Neural cell (in vitro differentiated cells): Measurements from ENCODE around the gene LFNG. TPM values are rescaled to one million over a fixed set of nuclear protein-coding genes. Genes with fewer than 3 reads are reported as not detected.

Experiments
- H2AFZ ChIP-seq: fragments of 200-600, 300-800 bp; sonication (generic), shearing (Covaris generic); 2 replicates; pipeline ENCODE4 v1.6.0; 2014; ENCODE audit warnings: low read depth, mild to moderate bottlenecking, antibody characterized with exemption, low read length, moderate library complexity
- H3F3A ChIP-seq: fragments of 200-600 bp; shearing (Covaris generic); 2 replicates; pipeline ENCODE4 v1.6.1; 2016; ENCODE audit warnings: mild to moderate bottlenecking, moderate library complexity, mixed read lengths, antibody characterized with exemption, low read length; ENCODE audit not compliant: insufficient read depth, poor library complexity, severe bottlenecking
- H3K27ac ChIP-seq: fragments of 200-600, 300-800 bp; sonication (generic), shearing (Covaris generic); 2 replicates; pipeline ENCODE4 v1.5.1; 2014; ENCODE audit warnings: mild to moderate bottlenecking, low read length, moderate library complexity
- H3K27me3 ChIP-seq: fragments of 300-800, 200-600 bp; sonication (generic), shearing (Covaris generic); 2 replicates; pipeline ENCODE4 v1.6.0; 2014; ENCODE audit warnings: mild to moderate bottlenecking, low read depth, low read length, moderate library complexity; ENCODE audit not compliant: insufficient read depth
- H3K36me3 ChIP-seq: fragments of 300-800, 200-600 bp; sonication (generic), shearing (Covaris generic); 2 replicates; pipeline ENCODE4 v1.5.1; 2014; ENCODE audit warnings: mild to moderate bottlenecking, antibody characterized with exemption, low read length, moderate library complexity; ENCODE audit not compliant: insufficient read depth
- H3K4me2 ChIP-seq: fragments of 300-800, 200-600 bp; sonication (generic), shearing (Covaris generic); 2 replicates; pipeline ENCODE4 v1.6.0; 2014; ENCODE audit warnings: mild to moderate bottlenecking, low read length
- H3K4me3 ChIP-seq: fragments of 300-800, 200-600 bp; sonication (generic), shearing (Covaris generic); 2 replicates; pipeline ENCODE4 v1.5.1; 2014; ENCODE audit warnings: mild to moderate bottlenecking, low read length, moderate library complexity
- H3K79me2 ChIP-seq: fragments of 200-600 bp; shearing (Covaris generic); replicated peaks from 2 replicates; pipeline ENCODE4 v1.6.0; 2014; ENCODE audit warnings: mild to moderate bottlenecking, low read length, moderate library complexity; ENCODE audit not compliant: insufficient read depth
- H3K9ac ChIP-seq: fragments of 300-800, 200-600 bp; sonication (generic), shearing (Covaris generic); 2 replicates; pipeline ENCODE4 v1.6.1; 2016; ENCODE audit warnings: mild to moderate bottlenecking, low read length, mixed read lengths
- H3K9me2 ChIP-seq: fragments of 200-600 bp; shearing (Covaris generic); 2 replicates; pipeline ENCODE4 v1.6.1; 2016; ENCODE audit warnings: mild to moderate bottlenecking, low read length, mixed read lengths; ENCODE audit not compliant: insufficient read depth
- H3K9me3 ChIP-seq: fragments of 200-600, 300-800 bp; sonication (generic), shearing (Covaris generic); 2 replicates; pipeline ENCODE4 v1.6.1; 2016; ENCODE audit warnings: mild to moderate bottlenecking, mixed run types, low read length, moderate library complexity, mixed read lengths
- H4K20me1 ChIP-seq: fragments of 200-600 bp; shearing (Covaris generic); 2 replicates; pipeline ENCODE4 v1.6.1; 2016; ENCODE audit warnings: mild to moderate bottlenecking, mixed run types; ENCODE audit not compliant: insufficient read depth
- EP300 ChIP-seq: fragments of 450-650 bp; conservative IDR thresholded peaks from 2 replicates; pipeline ENCODE4 v1.6.1; 2014; ENCODE audit warnings: antibody characterized with exemption, mild to moderate bottlenecking, moderate library complexity; ENCODE audit not compliant: poor library complexity, severe bottlenecking
- EZH2 ChIP-seq: fragments of 200-600, 300-800 bp; shearing (Covaris generic), sonication (generic); IDR thresholded peaks from 2 replicates; pipeline ENCODE4 v1.6.1; 2014; ENCODE audit warnings: antibody characterized with exemption, low read length, borderline replicate concordance, mild to moderate bottlenecking; ENCODE audit not compliant: insufficient read depth, poor library complexity, severe bottlenecking
- MXI1 ChIP-seq: fragments of 450-650 bp; conservative IDR thresholded peaks from 2 replicates; pipeline ENCODE4 v1.6.1; 2014; ENCODE audit warnings: antibody characterized with exemption, mild to moderate bottlenecking; ENCODE audit not compliant: poor library complexity, severe bottlenecking
- POLR2AphosphoS5 ChIP-seq: IDR thresholded peaks from 2 replicates; pipeline ENCODE4 v1.6.1; 2012
- RAD21 ChIP-seq: fragments of 450-650 bp; conservative IDR thresholded peaks from 2 replicates; pipeline ENCODE4 v1.6.1; 2014; ENCODE audit warnings: antibody characterized with exemption, mild to moderate bottlenecking, moderate library complexity
- SMC3 ChIP-seq: fragments of 450-650 bp; conservative IDR thresholded peaks from 2 replicates; pipeline ENCODE4 v1.6.1; 2014; ENCODE audit warnings: antibody characterized with exemption, mild to moderate bottlenecking, moderate library complexity; ENCODE audit not compliant: poor library complexity
- TAF1 ChIP-seq: IDR thresholded peaks from 2 replicates; pipeline ENCODE4 v1.6.1; 2012; ENCODE audit warnings: low read depth
- polyA plus RNA-seq: library from polyadenylated mRNA; depleted of rRNA; stranded (reverse); fragments of >200 nt; gene quantifications from 2 replicates; pipeline ENCODE4 v1.2.3, GENCODE V29; 2014
- TF ChIP-seq, protein P1 (sequence below): fragments of 450-650 bp; IDR thresholded peaks from 2 replicates; pipeline ENCODE4 v1.5.1; 2014; ENCODE audit warnings: antibody characterized with exemption, mild to moderate bottlenecking, moderate library complexity; ENCODE audit not compliant: poor library complexity, severe bottlenecking
- TF ChIP-seq, protein P2 (sequence below): IDR thresholded peaks from 2 replicates; pipeline ENCODE4 v1.6.1; 2012; ENCODE audit warnings: borderline replicate concordance

The LFNG gene
- polyA plus RNA-seq, 1 donor from 2014 or later, result 0.30 TPM

DNA sequence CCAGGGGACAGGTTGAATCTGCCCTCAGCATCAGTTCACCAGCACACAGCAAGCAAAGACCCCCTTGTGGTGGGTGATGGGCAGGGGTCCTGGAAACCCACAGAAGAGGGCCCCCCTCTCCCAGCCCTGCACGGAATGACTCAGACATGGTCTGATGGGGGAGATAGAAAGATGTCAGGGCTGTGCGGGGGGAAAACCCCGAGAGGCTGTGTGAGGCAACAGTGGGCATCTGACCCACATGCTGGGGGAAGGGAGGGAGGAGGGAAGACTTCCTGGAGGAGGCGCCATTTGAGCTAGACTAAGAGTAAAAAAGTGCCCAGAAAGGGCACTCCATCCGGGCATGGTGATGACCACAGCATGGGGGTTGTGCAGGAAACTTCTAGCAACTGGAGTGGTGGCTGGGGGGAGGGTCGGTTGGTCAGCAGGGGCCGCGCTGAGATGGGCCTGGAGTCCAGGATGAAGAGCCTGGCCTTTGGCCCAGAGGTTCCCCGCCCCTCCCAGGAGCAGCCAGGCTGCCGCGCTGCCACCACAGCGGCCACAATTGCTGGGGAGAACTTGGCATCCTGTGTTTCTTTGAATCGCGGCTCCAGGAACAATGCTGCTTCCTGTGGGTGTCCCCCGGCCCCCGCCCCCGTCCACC lies 2.5 kb downstream of the LFNG start:
- H3K36me3 ChIP-seq, result no peaks in the 10 kb centered on the region
- TF ChIP-seq, protein P1, sequence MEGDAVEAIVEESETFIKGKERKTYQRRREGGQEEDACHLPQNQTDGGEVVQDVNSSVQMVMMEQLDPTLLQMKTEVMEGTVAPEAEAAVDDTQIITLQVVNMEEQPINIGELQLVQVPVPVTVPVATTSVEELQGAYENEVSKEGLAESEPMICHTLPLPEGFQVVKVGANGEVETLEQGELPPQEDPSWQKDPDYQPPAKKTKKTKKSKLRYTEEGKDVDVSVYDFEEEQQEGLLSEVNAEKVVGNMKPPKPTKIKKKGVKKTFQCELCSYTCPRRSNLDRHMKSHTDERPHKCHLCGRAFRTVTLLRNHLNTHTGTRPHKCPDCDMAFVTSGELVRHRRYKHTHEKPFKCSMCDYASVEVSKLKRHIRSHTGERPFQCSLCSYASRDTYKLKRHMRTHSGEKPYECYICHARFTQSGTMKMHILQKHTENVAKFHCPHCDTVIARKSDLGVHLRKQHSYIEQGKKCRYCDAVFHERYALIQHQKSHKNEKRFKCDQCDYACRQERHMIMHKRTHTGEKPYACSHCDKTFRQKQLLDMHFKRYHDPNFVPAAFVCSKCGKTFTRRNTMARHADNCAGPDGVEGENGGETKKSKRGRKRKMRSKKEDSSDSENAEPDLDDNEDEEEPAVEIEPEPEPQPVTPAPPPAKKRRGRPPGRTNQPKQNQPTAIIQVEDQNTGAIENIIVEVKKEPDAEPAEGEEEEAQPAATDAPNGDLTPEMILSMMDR, result peak; percentile 12
- TF ChIP-seq MXI1 (no peak), SMC3 (no peak)
- no peak overlapping the region for H3K27ac ChIP-seq
- H3K4me3 ChIP-seq, result no peak overlapping the region
- no peaks in the 10 kb centered on the region for H3F3A ChIP-seq
- peaks cover 34% of the 10 kb centered on the region for H3K79me2 ChIP-seq
- no peak overlapping the region for H2AFZ ChIP-seq
- H3K9me2 ChIP-seq, result no peaks in the 10 kb centered on the region
- H3K9me3 ChIP-seq, result no peaks in the 10 kb centered on the region
- no peak overlapping the region for H3K9ac ChIP-seq
- H3K27me3 ChIP-seq, result peaks cover 10% of the 10 kb centered on the region
- H4K20me1 ChIP-seq, result no peaks in the 10 kb centered on the region
- no peak overlapping the region for H3K4me2 ChIP-seq

DNA sequence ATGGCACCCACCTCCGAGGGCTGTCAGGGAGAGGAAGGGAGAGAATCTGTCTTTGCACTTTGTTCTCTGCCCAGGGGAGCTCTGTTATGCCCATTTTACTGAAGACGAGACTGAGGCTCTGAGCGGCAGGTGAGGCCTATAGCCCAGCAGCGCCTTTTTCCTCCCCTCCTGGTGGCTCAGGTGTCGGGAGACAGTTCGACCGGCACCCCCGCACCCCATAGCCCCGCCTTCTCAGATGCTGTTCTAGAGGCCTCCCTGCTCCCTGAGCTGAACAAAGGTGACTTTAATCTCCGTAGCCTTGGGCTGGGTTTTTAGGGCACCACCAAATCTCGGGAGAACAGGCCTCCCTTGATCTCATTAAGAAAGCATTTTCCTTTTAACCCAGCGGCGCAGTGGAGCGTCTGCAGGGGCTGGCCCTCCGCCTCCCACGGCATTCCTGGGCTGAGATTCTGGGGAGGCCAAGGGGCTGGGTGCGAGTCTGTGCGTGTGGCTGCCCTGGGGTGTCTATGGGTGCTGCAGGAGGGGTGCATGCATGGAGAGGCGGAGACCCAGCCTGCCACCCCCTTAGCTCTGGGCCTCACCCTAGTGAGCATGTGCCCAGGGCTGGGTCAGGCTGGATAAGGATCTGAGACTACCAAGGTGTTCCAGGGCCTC lies 3.3 kb downstream of the LFNG start:
- TF ChIP-seq EP300 (no peak), SMC3 (no peak), POLR2AphosphoS5 (no peak), TAF1 (no peak), EZH2 (no peak), RAD21 (no peak), MXI1 (no peak)
- TF ChIP-seq, protein P2, sequence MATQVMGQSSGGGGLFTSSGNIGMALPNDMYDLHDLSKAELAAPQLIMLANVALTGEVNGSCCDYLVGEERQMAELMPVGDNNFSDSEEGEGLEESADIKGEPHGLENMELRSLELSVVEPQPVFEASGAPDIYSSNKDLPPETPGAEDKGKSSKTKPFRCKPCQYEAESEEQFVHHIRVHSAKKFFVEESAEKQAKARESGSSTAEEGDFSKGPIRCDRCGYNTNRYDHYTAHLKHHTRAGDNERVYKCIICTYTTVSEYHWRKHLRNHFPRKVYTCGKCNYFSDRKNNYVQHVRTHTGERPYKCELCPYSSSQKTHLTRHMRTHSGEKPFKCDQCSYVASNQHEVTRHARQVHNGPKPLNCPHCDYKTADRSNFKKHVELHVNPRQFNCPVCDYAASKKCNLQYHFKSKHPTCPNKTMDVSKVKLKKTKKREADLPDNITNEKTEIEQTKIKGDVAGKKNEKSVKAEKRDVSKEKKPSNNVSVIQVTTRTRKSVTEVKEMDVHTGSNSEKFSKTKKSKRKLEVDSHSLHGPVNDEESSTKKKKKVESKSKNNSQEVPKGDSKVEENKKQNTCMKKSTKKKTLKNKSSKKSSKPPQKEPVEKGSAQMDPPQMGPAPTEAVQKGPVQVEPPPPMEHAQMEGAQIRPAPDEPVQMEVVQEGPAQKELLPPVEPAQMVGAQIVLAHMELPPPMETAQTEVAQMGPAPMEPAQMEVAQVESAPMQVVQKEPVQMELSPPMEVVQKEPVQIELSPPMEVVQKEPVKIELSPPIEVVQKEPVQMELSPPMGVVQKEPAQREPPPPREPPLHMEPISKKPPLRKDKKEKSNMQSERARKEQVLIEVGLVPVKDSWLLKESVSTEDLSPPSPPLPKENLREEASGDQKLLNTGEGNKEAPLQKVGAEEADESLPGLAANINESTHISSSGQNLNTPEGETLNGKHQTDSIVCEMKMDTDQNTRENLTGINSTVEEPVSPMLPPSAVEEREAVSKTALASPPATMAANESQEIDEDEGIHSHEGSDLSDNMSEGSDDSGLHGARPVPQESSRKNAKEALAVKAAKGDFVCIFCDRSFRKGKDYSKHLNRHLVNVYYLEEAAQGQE, result no peak
- TF ChIP-seq, protein P1, result no peak
- Histone ChIP-seq H3K9me3 (no peaks in the 10 kb centered on the region), H3K9ac (no peak overlapping the region), H3K4me3 (no peak overlapping the region), H3K4me2 (no peak overlapping the region), H3K36me3 (no peaks in the 10 kb centered on the region), H3K9me2 (no peaks in the 10 kb centered on the region), H3F3A (no peaks in the 10 kb centered on the region), H2AFZ (no peak overlapping the region), H3K27ac (no peak overlapping the region), H3K27me3 (peaks cover 10% of the 10 kb centered on the region), H4K20me1 (no peaks in the 10 kb centered on the region), H3K79me2 (peaks cover 34% of the 10 kb centered on the region)
